ENCODE results near the gene SLC37A4.
"Not testable (repeated sequence)": the region's sequence is repeated elsewhere in the genome, so short reads cannot be mapped to it uniquely, and the experiment has no call there.

SLC37A4 gene

DNA sequence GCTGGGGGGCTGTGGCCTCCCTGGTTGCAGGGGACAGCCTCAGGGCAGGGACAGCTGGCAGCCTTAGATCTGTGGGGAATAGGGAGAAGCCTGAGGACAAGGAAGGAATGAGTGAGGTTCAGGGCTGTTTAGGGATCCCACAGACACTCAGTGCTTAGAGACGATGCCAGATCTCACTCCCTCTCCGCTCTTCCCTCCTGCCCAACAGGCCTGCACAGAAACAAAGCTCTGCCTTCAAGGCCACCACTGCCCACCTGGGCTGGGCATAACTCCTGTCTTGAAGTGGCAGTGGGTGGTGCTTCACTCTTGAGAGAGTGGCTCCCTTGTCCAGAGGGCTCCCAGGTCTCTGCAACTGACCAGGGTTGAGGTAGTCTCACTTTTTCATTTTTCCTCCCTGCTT is 45.9 kb downstream of the SLC37A4 start:
- Mint-ChIP-seq H3K4me1 (no peaks in the 10 kb centered on the region), H3K36me3 (ENCODE audit: low read depth) (no peaks in the 10 kb centered on the region), H3K4me3 (no peak overlapping the region), H3K27me3 (no peaks in the 10 kb centered on the region), H3K27ac (no peak overlapping the region), H3K9me3 (no peaks in the 10 kb centered on the region)
- no peak for DNase-seq
- ATAC-seq = no peak

DNA sequence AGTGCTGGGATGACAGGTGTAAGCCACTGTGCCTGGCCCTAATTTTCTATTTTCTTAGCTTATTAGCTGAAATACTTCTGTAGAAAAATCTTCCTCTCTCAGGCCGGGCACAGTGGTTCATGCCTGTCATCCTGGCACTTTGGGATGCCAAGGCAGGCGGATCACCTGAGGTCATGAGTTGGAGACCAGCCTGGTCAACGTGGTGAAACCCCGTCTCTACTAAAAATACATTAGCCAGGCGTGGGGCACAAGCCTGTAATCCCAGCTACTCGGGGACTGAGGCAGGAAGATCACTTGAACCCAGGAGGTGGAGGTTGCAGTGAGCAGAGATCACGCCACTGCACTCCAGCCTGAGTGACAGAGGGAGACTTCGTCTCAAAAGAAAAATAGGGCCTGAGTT is 46.3 kb downstream of the SLC37A4 start:
- not testable (repeated sequence) for H3K4me1 Mint-ChIP-seq; H3K27ac Mint-ChIP-seq; H3K27me3 Mint-ChIP-seq; ATAC-seq; H3K36me3 Mint-ChIP-seq (ENCODE audit: low read depth); DNase-seq; H3K4me3 Mint-ChIP-seq; H3K9me3 Mint-ChIP-seq

DNA sequence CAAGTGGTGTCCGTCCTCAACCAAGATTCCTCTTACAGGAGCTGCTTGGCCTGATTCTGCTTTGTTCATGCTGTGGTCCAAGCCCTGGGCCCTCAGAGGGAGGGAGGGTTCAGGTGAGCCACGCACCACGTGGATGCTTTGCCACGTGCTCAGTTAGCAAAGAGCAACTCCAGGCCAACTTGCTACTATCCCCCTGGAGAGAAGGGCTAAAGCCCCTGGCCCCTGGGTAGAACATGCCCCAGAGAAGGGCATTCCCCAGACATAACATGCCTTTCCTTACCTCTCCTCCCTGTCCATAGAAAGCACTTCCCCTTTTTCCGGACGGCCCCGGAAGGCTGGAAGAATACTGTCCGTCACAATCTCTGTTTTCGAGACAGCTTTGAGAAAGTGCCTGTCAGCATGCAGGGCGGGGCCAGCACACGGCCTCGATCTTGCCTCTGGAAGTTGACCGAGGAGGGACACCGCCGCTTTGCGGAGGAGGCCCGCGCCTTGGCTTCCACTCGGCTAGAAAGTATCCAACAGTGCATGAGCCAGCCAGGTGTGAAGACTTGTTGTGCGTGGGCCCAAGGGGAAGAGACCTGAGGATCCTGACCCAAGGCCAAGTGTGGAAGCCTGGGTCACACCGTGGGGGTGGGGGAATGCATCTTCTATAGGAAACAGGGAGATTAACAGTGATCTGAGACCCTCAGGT is 50.3 kb downstream of the SLC37A4 start:
- Mint-ChIP-seq H3K9me3 (no peaks in the 10 kb centered on the region), H3K36me3 (ENCODE audit: low read depth) (no peaks in the 10 kb centered on the region), H3K4me3 (no peak overlapping the region), H3K27ac (no peak overlapping the region), H3K4me1 (no peaks in the 10 kb centered on the region), H3K27me3 (no peaks in the 10 kb centered on the region)
- DNase-seq (no peak), ATAC-seq (no peak)

DNA sequence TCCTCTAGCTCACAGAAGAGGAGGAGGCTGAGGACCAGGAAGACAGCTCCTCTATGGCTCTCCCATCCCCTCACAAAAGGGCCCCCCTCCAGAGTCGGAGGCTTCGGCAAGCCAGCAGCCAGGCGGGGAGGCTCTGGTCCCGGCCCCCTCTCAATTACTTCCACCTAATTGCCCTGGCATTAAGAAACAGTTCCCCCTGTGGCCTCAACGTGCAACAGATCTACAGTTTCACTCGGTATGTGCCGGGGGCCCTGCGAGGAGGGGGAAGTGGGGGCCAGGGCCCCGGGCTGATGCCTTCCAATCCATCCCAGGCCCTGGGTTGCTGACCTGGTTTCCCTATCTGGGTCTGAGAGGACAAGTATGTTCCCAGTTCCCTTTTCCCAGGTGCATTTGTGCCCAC is 51.2 kb downstream of the SLC37A4 start:
- Mint-ChIP-seq H3K36me3 (ENCODE audit: low read depth) (no peaks in the 10 kb centered on the region), H3K4me3 (no peak overlapping the region), H3K9me3 (no peaks in the 10 kb centered on the region), H3K27ac (no peak overlapping the region), H3K27me3 (no peaks in the 10 kb centered on the region), H3K4me1 (no peaks in the 10 kb centered on the region)
- ATAC-seq = no peak
- no peak for DNase-seq

DNA sequence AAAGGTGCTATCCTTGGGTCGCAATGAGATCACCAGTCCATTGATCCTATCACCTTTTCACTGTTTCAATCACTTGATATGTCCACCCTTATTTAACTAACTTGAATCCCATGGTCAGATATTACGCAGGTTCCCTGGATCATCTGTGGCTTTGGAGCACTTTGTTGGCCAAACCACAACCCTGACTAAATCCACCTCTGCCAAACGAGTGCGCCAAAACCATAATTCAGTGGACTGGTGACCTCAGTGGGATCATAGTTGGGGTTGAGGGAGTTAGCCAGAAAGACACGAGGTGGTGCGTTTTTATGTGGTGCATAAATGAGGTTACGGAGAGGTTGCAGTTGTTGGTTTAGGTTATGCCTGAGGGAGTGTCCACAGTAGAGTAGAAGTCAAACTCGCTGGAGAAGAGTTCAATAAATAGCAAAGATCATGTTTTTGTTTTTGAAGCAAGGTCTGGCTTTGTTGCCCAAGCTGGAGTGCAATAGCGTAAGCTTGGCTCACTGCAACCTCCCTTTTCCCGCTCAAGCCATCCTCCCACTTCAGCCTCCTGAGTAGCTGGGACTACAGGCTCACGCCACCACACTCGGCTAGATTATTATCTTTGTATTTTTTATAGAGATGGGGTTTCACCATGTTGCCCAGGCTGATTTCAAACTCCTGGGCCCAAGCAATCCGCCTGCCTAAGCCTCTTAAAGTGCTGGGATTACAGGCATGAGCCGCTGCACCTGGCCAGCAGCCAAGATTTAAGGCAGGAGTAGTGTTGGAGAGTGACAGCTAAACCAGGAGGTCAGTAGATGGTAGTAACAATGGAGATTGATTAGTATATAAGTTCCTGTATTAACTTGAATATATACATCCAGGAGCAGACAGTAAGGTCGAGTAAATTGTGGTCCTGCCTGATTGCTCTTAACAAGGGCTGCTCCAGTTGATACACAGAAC is 54.6 kb downstream of the SLC37A4 start:
- Mint-ChIP-seq H3K27me3 (peaks cover 7% of the 10 kb centered on the region), H3K4me1 (no peaks in the 10 kb centered on the region), H3K36me3 (ENCODE audit: low read depth) (no peaks in the 10 kb centered on the region), H3K4me3 (no peak overlapping the region), H3K27ac (no peak overlapping the region), H3K9me3 (no peaks in the 10 kb centered on the region)
- ATAC-seq (no peak), DNase-seq (no peak)

Measured in activated naive CD8-positive, alpha-beta T cell treated with anti-CD3 and anti-CD28 coated beads, Interleukin-2, amount 50 U/mL, for 24 hours (primary cell).